SHP77 (cell line): ENCODE data around the gene AFAP1L1.

Experiments used
- DNase-seq, 2 experiments: peaks; one replicate each; lab custom pipeline; 2025; lab: John Stamatoyannopoulos, UW

Gene AFAP1L1

DNA sequence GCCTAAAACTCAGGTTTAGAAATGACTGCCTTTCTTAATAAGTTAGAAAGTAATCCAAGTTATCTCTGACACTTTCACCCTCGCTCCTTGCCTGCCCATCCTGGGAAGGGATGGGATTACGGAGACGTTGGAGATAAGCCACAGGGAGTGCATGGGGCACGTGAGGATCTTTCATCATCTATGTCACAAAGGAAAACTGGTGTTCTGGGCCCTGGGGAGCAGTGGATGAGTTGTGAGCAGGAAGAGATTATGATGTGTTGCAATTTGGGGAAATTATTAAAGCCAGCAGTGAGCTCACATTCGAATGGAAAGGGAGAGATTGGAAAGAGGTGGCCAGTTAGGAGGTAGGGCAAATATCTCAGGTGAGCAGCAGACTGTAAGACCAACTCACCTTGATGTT is 12.8 kb downstream of the AFAP1L1 start:
- no peak for DNase-seq

DNA sequence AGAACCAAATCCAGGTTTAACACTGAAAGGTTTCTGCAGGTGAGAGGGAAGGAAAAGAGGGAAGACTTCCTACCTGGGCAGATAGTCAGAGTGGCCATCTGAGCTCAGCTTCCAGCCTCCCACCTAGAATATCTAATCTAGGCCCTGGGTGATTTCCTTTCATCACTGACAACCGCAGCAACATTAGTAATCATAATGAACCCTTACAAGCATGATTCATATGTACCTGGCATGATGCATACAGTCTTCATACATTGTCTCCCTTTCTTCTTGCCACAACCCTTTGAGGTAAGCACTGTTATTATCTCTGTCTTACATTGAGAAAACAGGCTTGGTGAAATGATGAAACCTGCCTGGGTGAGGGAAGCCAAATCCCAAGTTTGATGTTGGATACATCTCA is 13.5 kb downstream of the AFAP1L1 start:
- DNase-seq: no peak

DNA sequence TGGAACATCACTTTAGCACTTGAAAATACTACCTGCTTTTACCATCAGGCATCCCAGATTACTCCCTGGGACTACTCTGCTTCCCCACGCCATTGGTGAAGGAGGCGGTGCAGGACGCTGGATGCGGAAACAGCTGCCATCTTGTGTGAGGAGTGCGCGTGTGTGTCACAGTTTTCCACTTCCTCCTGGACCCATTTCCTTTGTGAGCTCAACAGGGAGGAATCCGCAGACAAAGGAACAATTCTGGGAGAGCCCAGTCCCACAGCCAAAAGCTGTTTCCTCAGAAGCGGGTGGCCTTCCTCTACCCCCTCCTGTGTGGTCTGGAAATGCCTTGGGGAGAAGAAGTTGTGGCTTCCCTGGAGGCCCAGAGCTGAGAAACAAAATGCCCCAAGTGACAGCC is 16.8 kb downstream of the AFAP1L1 start:
- no peak for DNase-seq

DNA sequence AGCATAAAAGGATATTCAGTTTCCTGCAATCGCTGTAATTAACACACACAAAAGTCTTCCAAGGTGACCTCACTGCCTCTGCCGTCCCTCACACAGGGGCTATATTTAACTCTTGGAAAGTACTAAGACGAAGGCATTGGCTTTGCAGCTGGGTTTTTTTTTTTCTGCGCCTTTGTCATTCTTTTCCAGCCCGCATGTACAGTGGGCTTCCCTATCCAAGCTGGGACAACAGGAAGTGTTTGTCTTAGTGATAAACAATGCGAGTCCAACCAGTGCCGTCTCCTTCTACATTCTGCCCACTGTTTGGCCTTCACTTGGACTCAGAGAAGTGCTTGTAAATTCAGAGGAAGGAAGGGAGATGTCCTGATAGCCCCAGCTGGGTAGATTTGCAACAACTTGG is 17.6 kb downstream of the AFAP1L1 start:
- no peak for DNase-seq

DNA sequence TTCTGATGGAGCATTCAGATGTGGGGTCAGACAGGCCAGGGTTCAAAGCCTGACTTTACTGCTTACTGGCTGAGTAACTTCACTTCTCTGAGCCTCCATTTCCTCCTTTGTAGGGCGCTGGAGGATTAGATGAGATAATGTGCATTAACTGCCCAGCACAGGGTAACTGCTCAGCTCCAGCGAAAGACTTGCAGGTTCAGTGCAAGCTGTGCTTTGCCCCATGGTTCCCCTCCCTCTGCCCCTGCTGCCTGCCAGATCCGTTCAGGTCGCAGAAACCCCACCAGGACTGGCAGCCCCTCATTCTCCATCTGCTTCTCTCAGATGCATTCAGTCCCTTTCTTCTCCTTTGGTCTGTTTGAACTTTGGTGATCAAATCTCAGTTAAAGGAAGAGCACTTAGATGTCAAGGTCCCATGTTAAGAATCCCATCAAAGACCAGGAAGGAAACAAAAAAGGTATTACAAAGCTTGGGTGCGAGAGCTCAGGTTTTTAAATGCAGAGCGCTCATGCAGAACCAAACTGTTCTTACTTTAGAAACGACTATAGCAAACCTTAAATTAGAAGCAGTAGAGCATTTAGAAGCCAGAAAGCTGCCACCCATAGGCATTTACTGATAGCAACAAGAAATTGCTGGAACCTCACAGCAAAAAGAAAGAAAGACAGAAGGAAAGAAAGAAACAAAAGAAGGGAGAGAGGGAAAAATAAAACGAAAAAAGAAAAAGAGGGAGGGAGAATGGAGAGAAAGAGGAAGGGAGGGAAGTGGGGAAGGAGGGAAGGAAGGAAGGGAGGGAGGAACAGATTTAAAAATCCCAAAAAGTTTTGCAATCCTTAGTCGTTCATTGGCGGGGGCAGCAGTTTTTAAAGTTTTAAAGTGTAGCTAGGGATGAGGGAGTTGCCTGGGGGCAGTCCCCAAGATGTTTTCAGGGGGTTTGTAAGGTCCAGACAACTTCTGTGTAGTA is 23.5 kb downstream of the AFAP1L1 start:
- no peak for DNase-seq

DNA sequence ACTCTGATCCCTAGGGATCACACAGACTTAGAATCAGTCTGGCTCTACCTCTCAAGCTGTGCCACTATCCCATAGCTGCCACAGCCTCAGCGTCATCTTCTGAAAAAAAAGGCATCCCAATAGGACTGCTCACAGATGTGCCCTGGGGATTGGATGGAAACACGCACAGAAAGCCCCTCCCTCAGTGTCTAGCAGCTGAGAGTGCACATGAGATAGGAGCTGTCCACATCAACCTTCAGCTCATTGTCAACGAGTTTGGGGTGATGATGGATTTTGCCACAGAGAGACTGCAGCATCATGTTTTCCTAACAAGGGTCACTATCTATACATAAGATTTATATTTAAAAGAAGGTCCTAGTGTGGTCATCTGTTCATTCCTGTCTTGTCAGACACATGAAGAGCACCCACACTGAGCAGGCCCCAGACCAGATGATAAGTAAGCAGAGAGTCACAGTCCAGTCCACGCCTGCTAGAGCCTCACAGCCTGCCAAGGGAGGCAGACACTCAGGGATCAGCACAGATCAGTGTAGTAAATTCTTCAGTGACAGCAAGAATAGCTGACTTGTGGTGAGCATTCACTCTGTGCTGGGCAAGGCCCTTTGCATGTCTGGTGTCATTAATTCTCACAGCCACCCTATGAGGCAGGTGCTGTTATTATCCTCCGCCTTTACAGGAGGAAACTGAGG is 25.8 kb downstream of the AFAP1L1 start:
- no peak for DNase-seq

DNA sequence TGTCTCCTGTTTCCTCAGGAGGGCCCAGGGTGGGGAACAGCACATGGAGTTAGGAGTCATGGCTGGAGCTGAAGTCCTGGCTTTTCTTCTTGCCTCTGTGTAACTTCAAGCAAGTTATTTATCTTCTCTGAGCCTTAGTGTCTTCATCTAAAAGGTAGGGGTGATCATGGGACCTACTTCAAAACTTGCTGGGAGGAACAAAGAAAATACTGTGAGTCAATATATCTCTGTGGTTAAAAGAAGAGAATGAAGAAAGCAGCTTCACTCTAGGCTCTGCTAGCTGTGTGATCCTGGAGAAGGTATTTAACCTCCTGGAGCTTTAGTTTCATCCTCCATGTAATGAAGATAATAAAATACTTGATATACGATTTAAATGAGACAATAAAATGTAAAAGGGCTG is 26.5 kb downstream of the AFAP1L1 start:
- no peak for DNase-seq

DNA sequence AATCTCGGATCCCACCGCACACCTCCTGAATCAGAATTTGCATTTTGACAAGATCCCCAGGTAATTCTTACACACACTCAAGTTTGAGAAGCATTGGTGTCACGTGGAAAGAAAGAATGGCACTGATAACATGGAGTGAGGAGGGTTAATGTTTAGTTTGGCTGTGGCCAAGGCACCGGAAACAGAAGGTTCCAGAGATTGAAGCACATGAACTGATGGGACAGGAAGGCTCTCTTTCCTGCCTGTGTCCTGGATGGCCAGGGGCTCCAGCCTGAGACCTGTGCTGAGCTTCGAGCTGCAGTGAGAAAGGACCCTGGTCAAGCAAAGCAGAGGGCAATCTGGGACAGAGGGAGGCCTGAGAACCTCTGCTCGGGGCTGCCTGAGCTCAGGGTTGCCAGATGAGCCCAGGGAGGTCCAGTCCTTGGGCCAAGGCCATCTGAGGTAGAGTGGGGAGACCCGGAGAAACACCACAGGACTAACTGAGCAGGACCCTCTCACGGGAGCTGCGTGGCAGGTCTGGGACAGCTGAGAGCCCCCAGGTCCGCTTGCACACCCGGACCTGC is 27.3 kb downstream of the AFAP1L1 start:
- DNase-seq: no peak

DNA sequence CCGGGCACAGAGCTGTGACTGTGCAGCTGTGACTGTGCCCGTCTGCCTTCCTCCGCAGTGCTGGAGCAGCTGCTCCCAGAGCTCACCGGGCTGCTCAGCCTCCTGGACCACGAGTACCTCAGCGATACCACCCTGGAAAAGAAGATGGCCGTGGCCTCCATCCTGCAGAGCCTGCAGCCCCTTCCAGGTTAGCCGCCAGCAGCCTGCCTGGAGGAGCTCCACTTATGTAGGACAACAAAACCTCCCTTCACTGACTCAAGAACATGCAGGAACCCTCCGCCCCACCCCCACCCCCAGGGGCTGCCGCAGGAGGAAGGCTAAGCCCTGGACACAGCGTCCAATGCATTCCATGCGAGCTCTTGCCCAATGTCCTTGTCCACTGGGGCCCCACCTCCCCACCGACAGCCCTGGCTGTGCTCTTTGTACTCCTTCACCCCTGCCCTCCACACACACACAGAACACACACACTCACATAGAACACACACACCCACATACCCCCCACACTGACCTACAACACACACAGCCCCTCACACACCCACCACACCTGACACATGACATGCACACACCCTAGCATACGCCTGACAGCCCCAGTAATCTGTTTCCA is 27.9 kb downstream of the AFAP1L1 start:
- no peak for DNase-seq

DNA sequence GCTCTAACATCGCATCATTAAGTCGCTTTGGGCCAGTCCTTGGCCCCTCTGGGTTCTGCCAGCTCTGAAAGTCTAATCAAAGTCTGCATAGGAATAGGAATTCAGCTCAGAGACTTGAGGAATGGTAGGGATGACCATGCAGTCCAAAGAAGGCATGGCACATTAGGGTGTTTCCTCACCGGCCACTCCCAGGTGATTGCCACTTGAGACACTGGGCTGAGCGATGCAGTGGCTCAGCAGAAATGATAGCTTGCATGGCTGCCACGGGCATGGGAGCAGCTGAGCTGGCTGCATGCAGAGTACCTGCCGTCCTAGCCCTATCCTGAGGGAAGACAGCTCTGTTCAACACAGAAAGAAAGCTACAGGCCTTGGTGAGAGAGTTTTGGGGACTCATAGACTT is 28.8 kb downstream of the AFAP1L1 start:
- no peak for DNase-seq

DNA sequence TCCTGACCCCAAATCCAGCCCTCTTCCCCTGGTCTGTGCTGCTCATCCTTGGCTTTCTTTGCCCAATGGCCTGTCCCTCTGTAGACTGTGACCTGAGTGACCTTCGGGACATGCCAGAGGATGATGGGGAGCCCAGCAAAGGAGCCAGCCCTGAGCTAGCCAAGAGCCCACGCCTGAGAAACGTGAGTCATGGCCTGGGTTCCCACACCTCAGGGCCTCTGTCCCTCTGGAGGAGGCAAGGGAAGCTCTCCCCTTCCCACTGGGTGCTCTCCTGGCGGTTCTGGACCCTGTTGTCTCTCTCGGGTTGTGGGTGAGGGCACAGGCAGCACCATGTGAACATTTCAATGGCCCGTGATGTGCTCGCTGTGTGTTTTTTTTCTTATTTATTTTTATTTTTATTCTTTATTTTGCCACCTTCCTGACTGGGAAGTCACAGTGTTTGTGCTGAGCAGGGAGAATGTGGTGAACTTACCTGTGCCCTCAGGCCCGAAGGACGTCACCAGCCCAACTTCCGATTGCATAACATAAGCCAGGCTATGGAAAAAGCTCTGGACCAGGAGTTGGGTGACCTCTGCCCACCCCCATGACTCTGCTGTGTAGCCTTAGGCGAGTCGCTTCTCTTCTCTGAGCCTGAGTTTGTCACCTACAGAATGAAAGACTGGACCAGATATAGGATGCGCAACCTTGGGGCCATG is 29.5 kb downstream of the AFAP1L1 start:
- no peak for DNase-seq

DNA sequence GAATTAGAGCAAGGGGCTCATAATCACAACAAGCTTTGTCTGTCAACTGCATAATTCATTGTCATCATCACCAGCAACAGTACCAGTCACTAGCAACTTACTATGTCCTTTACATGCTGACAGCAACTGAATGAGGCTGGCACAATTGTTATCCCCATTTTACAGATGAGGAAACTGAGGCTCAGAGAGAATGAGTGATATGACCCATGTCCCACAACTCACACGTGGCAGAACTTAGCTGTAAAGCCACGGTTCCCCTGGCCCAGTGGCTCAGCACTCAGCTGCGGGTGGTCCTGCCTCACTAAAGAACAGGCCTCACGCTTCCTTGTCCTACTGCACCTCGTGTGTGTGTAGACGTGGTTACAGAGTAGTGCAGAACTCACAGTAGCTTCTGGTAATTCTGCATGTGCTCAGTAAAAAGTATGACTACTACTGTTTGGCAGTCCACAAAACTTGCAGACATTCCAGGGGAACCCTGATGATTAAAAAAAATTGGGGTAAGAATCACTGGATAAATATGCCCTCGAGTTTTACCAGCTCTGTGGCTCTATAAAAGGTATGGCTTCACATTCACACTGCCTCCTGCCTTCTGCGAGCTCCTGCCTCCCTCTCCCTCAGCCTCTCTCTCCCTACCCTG is 30.2 kb downstream of the AFAP1L1 start:
- DNase-seq: no peak

DNA sequence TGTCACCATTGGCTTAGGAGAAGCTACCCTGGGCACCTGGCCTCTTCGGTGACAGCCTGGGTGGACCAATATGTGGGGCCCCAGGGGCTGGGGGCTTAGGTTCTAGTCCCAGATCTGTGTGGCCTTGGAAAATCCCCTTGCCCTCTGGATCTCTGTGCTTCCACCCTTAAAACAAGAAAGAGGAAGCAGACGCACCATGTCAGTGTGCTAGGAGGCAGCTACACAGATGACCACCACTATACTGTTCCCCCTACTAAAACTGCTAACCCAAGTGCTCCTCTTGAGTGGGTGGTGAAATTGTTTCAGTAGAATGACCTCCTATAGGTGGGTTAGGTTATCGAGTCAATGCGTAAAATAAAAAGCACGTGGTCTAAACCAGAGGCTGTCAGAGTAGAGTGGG is 31.0 kb downstream of the AFAP1L1 start:
- no peak for DNase-seq

DNA sequence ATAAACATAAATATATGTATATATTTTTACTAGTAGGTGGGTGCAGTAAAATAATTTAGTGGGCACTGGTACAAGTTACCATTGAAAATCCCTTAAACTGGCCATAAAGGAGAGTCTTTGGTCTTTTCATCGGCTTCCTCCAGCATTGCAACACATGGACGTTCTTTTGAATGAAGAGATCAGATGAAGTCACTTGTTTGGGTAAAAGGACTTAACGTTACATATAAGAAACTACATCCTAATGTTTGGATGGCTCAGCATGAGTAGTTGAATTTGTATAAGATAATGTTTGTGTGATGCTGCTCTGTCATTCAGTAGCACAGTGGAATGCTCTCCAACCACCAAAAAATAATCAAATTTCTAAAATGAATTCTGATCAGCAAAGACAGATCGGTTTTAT is 31.6 kb downstream of the AFAP1L1 start:
- DNase-seq: no peak

DNA sequence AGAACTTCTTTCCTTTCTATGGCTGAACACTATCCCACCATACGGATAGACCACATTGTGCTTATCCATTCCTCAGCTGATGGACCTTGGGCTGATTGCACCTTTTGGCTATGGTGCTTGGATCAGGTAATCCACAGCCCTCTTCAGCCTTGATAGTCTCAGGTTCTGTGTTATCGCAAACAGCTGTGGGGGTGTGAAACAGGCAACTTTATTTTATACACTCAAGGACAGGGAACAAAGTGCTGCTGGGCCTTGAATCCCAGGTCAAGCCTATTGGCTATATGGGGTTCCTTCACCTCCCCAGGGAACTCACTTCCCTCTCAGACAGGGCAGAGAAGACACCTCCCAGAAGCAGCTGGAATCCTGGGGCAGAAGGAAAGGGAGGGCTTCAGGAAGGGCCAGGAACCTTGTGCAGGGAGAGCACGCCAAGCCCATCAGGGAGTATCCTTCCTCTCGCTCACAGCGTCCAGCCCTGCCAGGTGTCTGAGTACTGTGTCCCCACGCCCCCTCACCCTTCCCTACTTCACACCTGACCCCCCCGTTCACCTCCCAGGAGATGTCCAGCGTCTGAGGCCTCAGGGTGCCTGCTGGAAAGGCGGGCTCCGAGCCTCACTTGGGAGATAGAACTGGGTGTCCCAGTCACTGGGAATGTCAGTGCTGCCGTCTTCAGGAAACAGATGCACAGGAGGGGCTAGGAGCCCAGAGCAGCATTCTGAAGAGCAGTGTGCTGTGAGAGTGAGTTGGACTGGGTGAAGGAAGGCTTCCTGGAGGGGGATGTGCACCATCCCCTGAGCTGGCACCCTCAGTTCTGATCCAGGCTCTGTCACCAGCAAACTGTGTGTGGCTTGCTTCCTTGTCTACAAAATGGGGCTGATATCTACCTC is 32.8 kb downstream of the AFAP1L1 start:
- no peak for DNase-seq

DNA sequence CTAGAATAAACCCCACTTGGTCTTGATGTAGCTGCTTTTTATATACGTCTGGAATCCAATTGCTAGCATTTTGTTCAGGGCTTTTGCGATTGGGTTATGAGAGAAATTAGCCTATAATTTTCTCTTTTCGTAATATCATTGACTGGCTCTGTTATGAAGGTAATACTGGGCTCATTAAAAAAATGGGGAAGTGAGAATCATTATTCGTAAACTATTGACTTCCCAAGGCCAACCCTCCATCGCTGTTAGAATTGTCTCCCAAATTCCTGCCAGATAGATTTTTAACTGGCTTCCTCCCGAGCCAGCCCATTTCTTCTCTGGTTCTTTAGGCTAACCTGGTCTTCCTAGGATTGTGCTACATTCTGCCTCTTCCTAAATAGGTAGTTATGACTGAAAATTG is 37.7 kb downstream of the AFAP1L1 start:
- DNase-seq: no peak

DNA sequence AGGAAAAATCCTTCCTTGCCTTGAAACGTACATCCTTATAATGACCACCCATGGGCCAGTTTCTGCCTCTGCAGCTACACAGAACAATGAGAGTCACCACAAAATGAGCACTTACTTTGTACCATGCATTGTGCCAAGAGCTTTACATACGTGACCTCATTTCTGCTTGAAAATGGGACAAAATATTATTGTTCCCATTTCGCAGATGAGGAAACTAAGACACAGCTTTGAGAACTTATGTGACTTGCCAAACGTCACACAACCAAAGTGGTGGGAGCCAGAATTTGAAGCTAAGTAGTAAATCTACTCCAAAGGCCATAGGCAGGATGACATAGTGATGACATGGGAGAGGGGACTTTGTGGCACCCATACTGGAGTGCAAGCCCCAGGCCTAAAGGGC is 38.8 kb downstream of the AFAP1L1 start:
- no peak for DNase-seq

DNA sequence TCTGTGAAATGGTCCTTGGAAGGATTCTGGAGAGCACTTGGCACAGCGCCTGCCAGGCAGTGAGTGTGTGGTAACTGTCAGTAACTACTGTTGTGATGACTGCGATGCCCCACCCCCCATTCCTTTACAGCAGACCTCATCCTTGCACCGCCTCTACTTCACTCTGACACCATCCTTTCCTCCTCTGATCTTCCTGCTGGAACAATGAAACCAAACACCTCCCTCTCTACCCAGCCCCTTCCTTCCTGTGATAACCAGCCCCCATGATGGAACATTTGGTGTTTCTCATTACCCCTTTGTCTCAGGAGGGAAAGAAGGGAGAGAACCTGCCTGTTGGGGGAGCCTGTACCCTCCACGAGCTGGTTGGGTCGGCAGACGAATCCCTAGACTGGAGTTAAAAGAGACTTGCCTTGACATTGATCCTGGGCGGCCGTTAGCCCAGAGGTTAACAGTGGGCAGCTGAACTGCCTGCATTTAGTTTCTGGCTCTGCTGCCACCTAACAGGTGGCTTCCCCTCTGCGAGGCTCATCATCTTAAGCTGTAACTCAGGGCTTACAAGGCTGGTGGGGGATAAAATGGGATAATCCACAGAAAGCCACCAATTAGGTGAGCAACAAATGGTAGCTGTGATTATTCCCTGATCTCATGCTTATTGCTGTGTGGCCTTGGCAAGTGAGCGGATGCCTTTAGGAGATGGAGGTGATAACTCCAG is 39.4 kb downstream of the AFAP1L1 start:
- no peak for DNase-seq

DNA sequence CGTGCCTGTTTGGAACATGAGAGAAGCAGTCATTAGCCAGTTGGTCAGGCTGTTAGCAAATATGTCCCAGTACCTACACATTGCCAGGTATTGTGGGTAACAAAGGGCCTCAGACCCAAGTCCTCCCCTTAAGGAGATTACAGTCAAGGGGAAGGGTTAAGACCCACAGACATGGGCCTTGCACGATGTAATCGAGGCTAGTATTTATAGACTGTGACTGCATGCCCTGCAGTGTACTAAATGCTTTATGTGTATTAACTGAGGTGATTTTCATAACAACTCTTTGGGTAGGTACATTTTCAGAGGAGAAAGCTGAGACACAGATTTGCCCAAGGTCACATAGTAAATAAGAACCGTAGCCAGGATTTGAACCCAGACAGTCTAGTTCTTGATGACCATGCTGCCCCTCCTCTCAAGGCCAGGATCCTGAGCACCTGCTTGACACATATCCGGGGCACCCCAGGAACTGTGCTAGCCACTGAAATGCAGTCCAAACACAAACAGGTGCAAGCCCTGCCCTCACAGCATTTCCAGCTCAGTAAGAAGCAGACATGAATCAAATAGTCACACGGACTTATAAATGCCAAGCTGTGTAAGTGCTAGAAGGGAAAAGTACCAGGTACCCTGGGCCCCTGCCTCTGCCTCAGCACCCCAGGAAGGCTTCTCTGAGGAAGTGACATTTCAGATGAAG is 41.6 kb downstream of the AFAP1L1 start:
- peak; percentile 31 to 70 for DNase-seq
